ENCODE results near the gene DLG2.

The DLG2 gene

GRCh38 chr11:84420271-84420670 lies 1206.9 kb downstream of the DLG2 start:
- Mint-ChIP-seq H3K4me1 (ENCODE audit: low read depth) (no peaks in the 10 kb centered on the region), H3K36me3 (ENCODE audit: low read depth) (no peaks in the 10 kb centered on the region), H3K27me3 (ENCODE audit: low read depth) (no peaks in the 10 kb centered on the region), H3K4me3 (no peak overlapping the region), H3K9me3 (peaks cover 7% of the 10 kb centered on the region), H3K27ac (no peak overlapping the region)
- DNase-seq (ENCODE audit: low spot score): no peak

- H3K27ac Mint-ChIP-seq: no peak overlapping the region
- no peak for DNase-seq (ENCODE audit: low spot score)
- no peak overlapping the region for H3K4me3 Mint-ChIP-seq
- peaks cover under 1% of the 10 kb centered on the region for H3K9me3 Mint-ChIP-seq
- H3K4me1 Mint-ChIP-seq (ENCODE audit: low read depth): no peaks in the 10 kb centered on the region
- no peaks in the 10 kb centered on the region for H3K36me3 Mint-ChIP-seq (ENCODE audit: low read depth)
- no peaks in the 10 kb centered on the region for H3K27me3 Mint-ChIP-seq (ENCODE audit: low read depth)
Measured at GRCh38 chr11:84419616-84420015, 1207.5 kb downstream of the DLG2 start.

GRCh38 chr11:84414920-84415319 lies 1212.2 kb downstream of the DLG2 start:
- no peak for DNase-seq (ENCODE audit: low spot score)
- H3K4me1 Mint-ChIP-seq (ENCODE audit: low read depth): no peaks in the 10 kb centered on the region
- H3K4me3 Mint-ChIP-seq: no peak overlapping the region
- no peak overlapping the region for H3K27ac Mint-ChIP-seq
- H3K36me3 Mint-ChIP-seq (ENCODE audit: low read depth): no peaks in the 10 kb centered on the region
- H3K9me3 Mint-ChIP-seq: no peaks in the 10 kb centered on the region
- no peaks in the 10 kb centered on the region for H3K27me3 Mint-ChIP-seq (ENCODE audit: low read depth)

- DNase-seq (ENCODE audit: low spot score): no peak
- Mint-ChIP-seq H3K4me1 (ENCODE audit: low read depth) (no peaks in the 10 kb centered on the region), H3K27ac (no peak overlapping the region), H3K4me3 (no peak overlapping the region), H3K36me3 (ENCODE audit: low read depth) (no peaks in the 10 kb centered on the region), H3K9me3 (no peaks in the 10 kb centered on the region), H3K27me3 (ENCODE audit: low read depth) (no peaks in the 10 kb centered on the region)
Measured at GRCh38 chr11:84413549-84413948, 1213.6 kb downstream of the DLG2 start.

- Mint-ChIP-seq H3K27me3 (ENCODE audit: low read depth) (no peaks in the 10 kb centered on the region), H3K4me1 (ENCODE audit: low read depth) (no peaks in the 10 kb centered on the region), H3K36me3 (ENCODE audit: low read depth) (no peaks in the 10 kb centered on the region), H3K9me3 (no peaks in the 10 kb centered on the region), H3K27ac (no peak overlapping the region), H3K4me3 (no peak overlapping the region)
- DNase-seq (ENCODE audit: low spot score): no peak
Measured at GRCh38 chr11:84412862-84413261, 1214.3 kb downstream of the DLG2 start.

- Mint-ChIP-seq H3K4me1 (ENCODE audit: low read depth) (no peaks in the 10 kb centered on the region), H3K9me3 (peaks cover 4% of the 10 kb centered on the region)
Measured at GRCh38 chr11:84408946-84409411, 1218.2 kb downstream of the DLG2 start.

GRCh38 chr11:84407091-84407490 lies 1220.1 kb downstream of the DLG2 start:
- Mint-ChIP-seq H3K36me3 (ENCODE audit: low read depth) (no peaks in the 10 kb centered on the region), H3K27me3 (ENCODE audit: low read depth) (no peaks in the 10 kb centered on the region), H3K27ac (no peak overlapping the region), H3K4me3 (no peak overlapping the region), H3K9me3 (peaks cover 4% of the 10 kb centered on the region), H3K4me1 (ENCODE audit: low read depth) (no peaks in the 10 kb centered on the region)
- no peak for DNase-seq (ENCODE audit: low spot score)

More at GRCh38 chr11:84408946-84409411, 1218.2 kb downstream of the DLG2 start:
- Mint-ChIP-seq H3K27ac (no peak overlapping the region), H3K27me3 (ENCODE audit: low read depth) (no peaks in the 10 kb centered on the region), H3K36me3 (ENCODE audit: low read depth) (no peaks in the 10 kb centered on the region), H3K4me3 (no peak overlapping the region)
- DNase-seq (ENCODE audit: low spot score): no peak

- no peak for DNase-seq (ENCODE audit: low spot score)
- no peaks in the 10 kb centered on the region for H3K27me3 Mint-ChIP-seq (ENCODE audit: low read depth)
Measured at GRCh38 chr11:84398017-84398626, 1229.0 kb downstream of the DLG2 start.

GRCh38 chr11:84396521-84396920 lies 1230.6 kb downstream of the DLG2 start:
- no peak for DNase-seq (ENCODE audit: low spot score)
- Mint-ChIP-seq H3K36me3 (ENCODE audit: low read depth) (no peaks in the 10 kb centered on the region), H3K9me3 (peaks cover 3% of the 10 kb centered on the region), H3K27ac (no peak overlapping the region), H3K4me3 (no peak overlapping the region), H3K27me3 (ENCODE audit: low read depth) (no peaks in the 10 kb centered on the region), H3K4me1 (ENCODE audit: low read depth) (no peaks in the 10 kb centered on the region)

More at GRCh38 chr11:84398017-84398626, 1229.0 kb downstream of the DLG2 start:
- H3K36me3 Mint-ChIP-seq (ENCODE audit: low read depth): no peaks in the 10 kb centered on the region
- H3K9me3 Mint-ChIP-seq: peaks cover 3% of the 10 kb centered on the region
- H3K4me1 Mint-ChIP-seq (ENCODE audit: low read depth): no peaks in the 10 kb centered on the region
- no peak overlapping the region for H3K4me3 Mint-ChIP-seq
- no peak overlapping the region for H3K27ac Mint-ChIP-seq

- Mint-ChIP-seq H3K36me3 (ENCODE audit: low read depth) (no peaks in the 10 kb centered on the region), H3K9me3 (peaks cover 4% of the 10 kb centered on the region), H3K27me3 (ENCODE audit: low read depth) (no peaks in the 10 kb centered on the region), H3K27ac (no peak overlapping the region), H3K4me3 (no peak overlapping the region), H3K4me1 (ENCODE audit: low read depth) (no peaks in the 10 kb centered on the region)
- no peak for DNase-seq (ENCODE audit: low spot score)
Measured at GRCh38 chr11:84390441-84391078, 1236.6 kb downstream of the DLG2 start.

- Mint-ChIP-seq H3K27me3 (ENCODE audit: low read depth) (no peaks in the 10 kb centered on the region), H3K9me3 (peaks cover 4% of the 10 kb centered on the region), H3K4me1 (ENCODE audit: low read depth) (no peaks in the 10 kb centered on the region), H3K36me3 (ENCODE audit: low read depth) (no peaks in the 10 kb centered on the region), H3K27ac (no peak overlapping the region), H3K4me3 (no peak overlapping the region)
- DNase-seq (ENCODE audit: low spot score): no peak
Measured at GRCh38 chr11:84389696-84390095, 1237.4 kb downstream of the DLG2 start.

GRCh38 chr11:84384731-84385130 lies 1242.4 kb downstream of the DLG2 start:
- DNase-seq (ENCODE audit: low spot score): peak; percentile 4
- no peaks in the 10 kb centered on the region for H3K9me3 Mint-ChIP-seq
- no peak overlapping the region for H3K4me3 Mint-ChIP-seq
- no peaks in the 10 kb centered on the region for H3K27me3 Mint-ChIP-seq (ENCODE audit: low read depth)
- H3K36me3 Mint-ChIP-seq (ENCODE audit: low read depth): no peaks in the 10 kb centered on the region
- H3K4me1 Mint-ChIP-seq (ENCODE audit: low read depth): no peaks in the 10 kb centered on the region
- H3K27ac Mint-ChIP-seq: no peak overlapping the region

- no peaks in the 10 kb centered on the region for H3K9me3 Mint-ChIP-seq
- H3K4me3 Mint-ChIP-seq: no peak overlapping the region
- H3K27ac Mint-ChIP-seq: no peak overlapping the region
- no peaks in the 10 kb centered on the region for H3K36me3 Mint-ChIP-seq (ENCODE audit: low read depth)
- H3K27me3 Mint-ChIP-seq (ENCODE audit: low read depth): no peaks in the 10 kb centered on the region
- DNase-seq (ENCODE audit: low spot score): no peak
- no peaks in the 10 kb centered on the region for H3K4me1 Mint-ChIP-seq (ENCODE audit: low read depth)
Measured at GRCh38 chr11:84383576-84383975, 1243.6 kb downstream of the DLG2 start.

- DNase-seq (ENCODE audit: low spot score): no peak
- Mint-ChIP-seq H3K27me3 (ENCODE audit: low read depth) (no peaks in the 10 kb centered on the region), H3K4me3 (no peak overlapping the region), H3K4me1 (ENCODE audit: low read depth) (no peaks in the 10 kb centered on the region), H3K36me3 (ENCODE audit: low read depth) (no peaks in the 10 kb centered on the region), H3K27ac (no peak overlapping the region), H3K9me3 (no peaks in the 10 kb centered on the region)
Measured at GRCh38 chr11:84381666-84382065, 1245.5 kb downstream of the DLG2 start.

Data from T-helper 2 cell treated with Interferon-gamma antibody and Interleukin-4, amounts not matched to agents 5 μg/mL and 100 μg/mL, for 36 hours (primary cell).